ENCODE measurements around the gene EME1. TPM values are rescaled to one million over a fixed set of nuclear protein-coding genes. Genes with fewer than 3 reads are reported as not detected.
"Not testable (repeated sequence)": the region's sequence is repeated elsewhere in the genome, so short reads cannot be mapped to it uniquely, and the experiment has no call there.

Gene EME1
- total and polyA plus RNA-seq, 8 donors = 0.19 to 0.94 (median 0.41) TPM; not detected in 2

GRCh38 chr17:50412188-50412732 is 39.2 kb downstream of the EME1 start:
- TF ChIP-seq, protein P1, sequence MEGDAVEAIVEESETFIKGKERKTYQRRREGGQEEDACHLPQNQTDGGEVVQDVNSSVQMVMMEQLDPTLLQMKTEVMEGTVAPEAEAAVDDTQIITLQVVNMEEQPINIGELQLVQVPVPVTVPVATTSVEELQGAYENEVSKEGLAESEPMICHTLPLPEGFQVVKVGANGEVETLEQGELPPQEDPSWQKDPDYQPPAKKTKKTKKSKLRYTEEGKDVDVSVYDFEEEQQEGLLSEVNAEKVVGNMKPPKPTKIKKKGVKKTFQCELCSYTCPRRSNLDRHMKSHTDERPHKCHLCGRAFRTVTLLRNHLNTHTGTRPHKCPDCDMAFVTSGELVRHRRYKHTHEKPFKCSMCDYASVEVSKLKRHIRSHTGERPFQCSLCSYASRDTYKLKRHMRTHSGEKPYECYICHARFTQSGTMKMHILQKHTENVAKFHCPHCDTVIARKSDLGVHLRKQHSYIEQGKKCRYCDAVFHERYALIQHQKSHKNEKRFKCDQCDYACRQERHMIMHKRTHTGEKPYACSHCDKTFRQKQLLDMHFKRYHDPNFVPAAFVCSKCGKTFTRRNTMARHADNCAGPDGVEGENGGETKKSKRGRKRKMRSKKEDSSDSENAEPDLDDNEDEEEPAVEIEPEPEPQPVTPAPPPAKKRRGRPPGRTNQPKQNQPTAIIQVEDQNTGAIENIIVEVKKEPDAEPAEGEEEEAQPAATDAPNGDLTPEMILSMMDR (IDR thresholded peaks at IDR 0.05) = no peak
- no peak for FAIRE-seq

GRCh38 chr17:50414808-50415207 is 41.8 kb downstream of the EME1 start:
- H3K36me3 ChIP-seq = no peaks in the 10 kb centered on the region
- H3K9me3 ChIP-seq = no peaks in the 10 kb centered on the region
- H3K27ac ChIP-seq = no peak overlapping the region
- ATAC-seq (no peak), FAIRE-seq (no peak), DNase-seq (no peak)
- no peaks in the 10 kb centered on the region for H3K27me3 ChIP-seq
- TF ChIP-seq, protein P1 (IDR thresholded peaks at IDR 0.05) = no peak
- H3K4me3 ChIP-seq = no peak overlapping the region
- no peaks in the 10 kb centered on the region for H3K4me1 ChIP-seq
- intact Hi-C loops (cut with DNase I) = no loop called here
- WGBS, 2 donors = 75 to 78% methylated on average over 3 of the region's 3 CpGs

More at GRCh38 chr17:50412188-50412732, 39.2 kb downstream of the EME1 start:
- no peak overlapping the region for H3K4me3 ChIP-seq
- H3K27ac ChIP-seq = no peak overlapping the region
- no peaks in the 10 kb centered on the region for H3K9me3 ChIP-seq
- 82 to 88% methylated on average over 4 of the region's 4 CpGs for WGBS, 2 donors
- no peaks in the 10 kb centered on the region for H3K4me1 ChIP-seq
- DNase-seq = no peak
- H3K36me3 ChIP-seq = no peaks in the 10 kb centered on the region
- intact Hi-C loops (cut with DNase I) = no loop called here
- H3K27me3 ChIP-seq = no peaks in the 10 kb centered on the region
- no peak for ATAC-seq

GRCh38 chr17:50419577-50419976 is 46.5 kb downstream of the EME1 start:
- whole genome bisulfite sequencing, 2 donors = 97 to 99% methylated on average over 10 of the region's 10 CpGs
- H3K27ac ChIP-seq = not testable (repeated sequence)

DNA sequence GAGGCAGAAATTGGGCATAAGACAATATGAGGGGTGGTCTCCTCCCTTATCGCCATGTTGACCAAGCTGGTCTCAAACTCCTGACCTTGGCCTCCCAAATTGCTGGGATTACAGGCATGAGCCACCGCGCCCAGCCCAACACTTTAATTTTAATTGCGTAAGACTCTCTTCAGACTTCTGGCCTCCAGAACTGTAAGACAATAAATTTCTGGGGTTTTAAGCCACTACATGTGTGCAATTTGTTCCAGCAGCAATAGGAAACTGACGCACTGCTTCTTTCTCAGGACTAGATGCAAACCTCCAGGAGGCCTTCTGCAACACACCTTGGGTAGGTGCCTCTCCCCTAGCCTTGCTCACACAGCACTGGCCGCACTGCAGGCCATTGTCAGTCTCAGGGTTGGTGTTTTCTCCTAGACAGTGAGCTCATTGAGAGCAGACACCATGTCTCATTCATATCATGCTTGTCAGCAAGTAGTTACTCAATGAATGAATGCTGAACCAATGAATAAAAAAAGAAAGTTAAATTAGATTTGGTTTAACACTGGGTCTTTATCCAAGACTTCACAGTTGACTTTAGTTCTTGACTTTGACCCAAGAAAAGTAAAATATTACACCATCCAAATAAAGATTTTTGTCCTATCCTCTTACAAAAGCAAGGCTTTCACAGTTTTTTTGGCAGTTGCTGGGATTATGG is 47.5 kb downstream of the EME1 start:
- Histone ChIP-seq H3K27ac (peak overlapping the region in 3 of 4 donors; percentile 12 to 77 (median 76)), H3K36me3 (no peaks in the 10 kb centered on the region), H3K4me3 (no peak overlapping the region), H3K9me3 (no peaks in the 10 kb centered on the region), H3K4me1 (peaks cover 5 to 34% (median 31%) of the 10 kb centered on the region in 3 donors), H3K27me3 (no peaks in the 10 kb centered on the region)
- ATAC-seq = peak in 1 of 4 donors; percentile 10
- no peak for DNase-seq
- TF ChIP-seq, protein P1 (IDR thresholded peaks at IDR 0.05) = no peak
- 92 to 93% methylated on average over 6 of the region's 6 CpGs for WGBS, 2 donors
- intact Hi-C loops (cut with DNase I) = no loop called here
- no peak for FAIRE-seq

More at GRCh38 chr17:50419577-50419976, 46.5 kb downstream of the EME1 start:
- intact Hi-C loops (cut with DNase I); H3K9me3 ChIP-seq; H3K4me3 ChIP-seq; ATAC-seq; DNase-seq; H3K27me3 ChIP-seq; H3K36me3 ChIP-seq; FAIRE-seq: not testable (repeated sequence)
- peaks cover 0 to 26% (median 23%) of the 10 kb centered on the region in 3 donors for H3K4me1 ChIP-seq

DNA sequence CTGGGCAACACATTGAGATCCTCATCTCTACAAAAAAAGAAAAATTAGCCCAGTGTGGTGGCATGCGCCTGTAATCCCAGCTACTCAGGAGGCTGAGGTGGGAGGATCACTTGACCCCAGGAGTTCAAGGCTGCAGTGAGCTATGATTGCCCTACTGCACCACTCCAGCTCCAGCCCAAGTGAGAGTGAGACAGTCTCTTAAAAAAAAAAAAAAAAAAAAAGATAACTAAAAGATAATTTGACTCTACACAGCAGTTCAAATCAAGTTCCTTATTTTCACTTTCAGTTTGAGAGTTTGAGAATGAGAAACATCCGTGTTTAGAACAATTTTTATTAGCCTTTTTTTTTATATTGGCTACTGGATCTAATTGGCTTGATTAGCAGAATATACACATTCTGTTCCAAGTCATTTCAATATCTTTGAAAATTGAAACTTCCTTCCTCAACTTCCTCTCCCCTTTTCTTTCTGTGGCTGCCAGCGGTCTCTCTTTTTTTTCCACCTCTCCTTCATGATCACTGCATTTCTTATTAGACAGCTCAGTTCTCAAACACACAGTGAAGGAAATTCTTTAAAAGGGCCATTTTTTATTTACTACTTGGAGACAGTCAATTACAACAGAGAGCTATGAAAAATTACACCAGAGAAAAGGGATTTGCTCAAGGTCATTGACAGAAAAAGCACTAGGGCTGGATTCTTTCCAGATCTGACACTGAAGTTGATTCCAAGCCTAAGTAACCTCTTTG is 48.5 kb downstream of the EME1 start:
- Histone ChIP-seq H3K36me3 (no peaks in the 10 kb centered on the region), H3K4me1 (peaks cover 7 to 35% (median 31%) of the 10 kb centered on the region in 3 donors), H3K9me3 (no peaks in the 10 kb centered on the region), H3K27ac (peak overlapping the region in 3 of 4 donors; percentile 42 to 77 (median 76)), H3K27me3 (no peaks in the 10 kb centered on the region), H3K4me3 (peak overlapping the region in 1 of 4 donors; percentile 19)
- peak in 3 of 4 donors; percentile 3 to 32 (median 19) for ATAC-seq
- DNase-seq = no peak
- TF ChIP-seq, protein P1 (IDR thresholded peaks at IDR 0.05) = no peak
- intact Hi-C loops (cut with DNase I) = no loop called here
- FAIRE-seq = no peak
- WGBS, 2 donors = 34 to 45% methylated on average over 3 of the region's 3 CpGs
